Fibroblast of lung (primary cell): ENCODE data around the gene OR5AC2.

Source experiments
- CTCF ChIP-seq, 2 donors: IDR thresholded peaks in 1 of 2; conservative IDR thresholded peaks in 1 of 2; 1 replicate in 1 of 2; 2 replicates in 1 of 2; pipeline ENCODE4 v1.5.1; 2011 to 2012; ENCODE audit warnings: low read length in 2 of 2, control low read depth in 1 of 2, inconsistent platforms in 1 of 2, low read depth in 1 of 2, mild to moderate bottlenecking in 1 of 2
- EZH2 ChIP-seq: IDR thresholded peaks from 2 replicates; pipeline ENCODE4 v1.5.1; 2012; ENCODE audit warnings: low read length, control low read depth, mild to moderate bottlenecking; ENCODE audit errors: missing control alignments

- TF ChIP-seq CTCF (conservative IDR thresholded peaks at IDR 0.05 in 1 of 2, IDR thresholded peaks at IDR 0.05 in 1 of 2; ENCODE audit: low read depth in 1 of 2, low read length in 2 of 2) = no peak
- TF ChIP-seq EZH2 = no peak
Measured at GRCh38 chr3:98099848-98100247, 12.9 kb downstream of the OR5AC2 start.
